Measurements from ENCODE around the gene ERC2.
"Not testable (repeated sequence)": the region's sequence is repeated elsewhere in the genome, so short reads cannot be mapped to it uniquely, and the experiment has no call there.

ERC2 gene

DNA sequence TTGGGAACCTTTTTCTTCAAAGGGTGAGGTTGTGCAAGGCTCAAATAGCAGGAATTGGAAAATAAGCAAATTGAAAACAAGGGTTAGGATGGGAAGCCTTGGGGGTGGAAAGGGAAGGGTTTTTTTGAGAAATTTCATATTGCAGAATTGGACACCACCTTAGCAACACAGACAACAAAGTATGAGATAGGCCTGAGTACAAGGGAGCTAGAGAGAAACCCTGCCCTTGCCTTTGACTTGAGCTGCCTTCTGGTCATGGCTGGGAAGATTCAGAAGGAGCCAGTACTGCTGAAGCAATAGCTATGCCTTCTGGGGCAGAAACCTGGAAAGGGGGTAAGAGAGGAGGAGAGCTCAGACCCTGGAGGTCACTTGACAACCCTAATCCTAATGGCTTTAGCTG lies 445.6 kb downstream of the ERC2 start:
- no peak overlapping the region for H3K4me3 ChIP-seq (ENCODE audit: low read depth, low read length)
- no peak overlapping the region for H3K27ac ChIP-seq
- H3K36me3 ChIP-seq, result no peaks in the 10 kb centered on the region
- H3K9me3 ChIP-seq (ENCODE audit: severe bottlenecking), result no peaks in the 10 kb centered on the region
- H3K27me3 ChIP-seq (ENCODE audit: insufficient read depth, low read depth, severe bottlenecking), result no peaks in the 10 kb centered on the region
- TF ChIP-seq, protein P1, sequence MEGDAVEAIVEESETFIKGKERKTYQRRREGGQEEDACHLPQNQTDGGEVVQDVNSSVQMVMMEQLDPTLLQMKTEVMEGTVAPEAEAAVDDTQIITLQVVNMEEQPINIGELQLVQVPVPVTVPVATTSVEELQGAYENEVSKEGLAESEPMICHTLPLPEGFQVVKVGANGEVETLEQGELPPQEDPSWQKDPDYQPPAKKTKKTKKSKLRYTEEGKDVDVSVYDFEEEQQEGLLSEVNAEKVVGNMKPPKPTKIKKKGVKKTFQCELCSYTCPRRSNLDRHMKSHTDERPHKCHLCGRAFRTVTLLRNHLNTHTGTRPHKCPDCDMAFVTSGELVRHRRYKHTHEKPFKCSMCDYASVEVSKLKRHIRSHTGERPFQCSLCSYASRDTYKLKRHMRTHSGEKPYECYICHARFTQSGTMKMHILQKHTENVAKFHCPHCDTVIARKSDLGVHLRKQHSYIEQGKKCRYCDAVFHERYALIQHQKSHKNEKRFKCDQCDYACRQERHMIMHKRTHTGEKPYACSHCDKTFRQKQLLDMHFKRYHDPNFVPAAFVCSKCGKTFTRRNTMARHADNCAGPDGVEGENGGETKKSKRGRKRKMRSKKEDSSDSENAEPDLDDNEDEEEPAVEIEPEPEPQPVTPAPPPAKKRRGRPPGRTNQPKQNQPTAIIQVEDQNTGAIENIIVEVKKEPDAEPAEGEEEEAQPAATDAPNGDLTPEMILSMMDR (IDR thresholded peaks at IDR 0.05; ENCODE audit: low read depth, low read length), result no peak
- DNase-seq, result no peak

DNA sequence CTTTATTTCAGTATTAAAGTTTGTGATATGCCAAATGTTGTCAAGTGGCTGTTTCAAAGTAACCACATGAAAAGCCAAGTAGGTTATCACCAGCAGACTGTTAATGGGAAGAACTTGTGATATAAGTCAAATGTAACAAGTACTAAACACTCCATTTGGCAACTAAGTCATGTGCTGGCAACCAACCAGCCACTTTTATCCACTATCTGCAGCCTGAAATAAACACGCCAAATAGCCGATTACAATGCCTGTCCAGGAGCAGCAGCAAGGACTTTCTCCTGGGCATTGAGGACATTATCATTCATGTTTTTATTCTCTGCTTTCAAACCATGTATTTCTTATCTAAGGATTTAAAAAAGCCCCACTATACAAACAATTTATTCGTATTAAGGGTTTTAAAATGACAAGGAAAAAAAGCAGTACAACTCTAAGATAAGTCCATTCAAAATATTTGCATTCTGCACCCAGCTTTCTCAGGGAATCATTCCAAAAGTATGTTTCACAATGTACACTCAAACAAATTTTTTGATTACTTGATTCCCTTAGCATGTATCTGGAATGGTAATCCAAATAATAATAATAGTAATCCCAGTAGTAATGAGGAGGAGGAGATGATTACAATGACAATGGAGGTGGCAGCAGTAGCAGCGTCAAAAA lies 448.6 kb downstream of the ERC2 start:
- Histone ChIP-seq H3K9me3 (ENCODE audit: severe bottlenecking) (no peaks in the 10 kb centered on the region), H3K27me3 (ENCODE audit: insufficient read depth, low read depth, severe bottlenecking) (no peaks in the 10 kb centered on the region), H3K4me3 (ENCODE audit: low read depth, low read length) (no peak overlapping the region), H3K27ac (no peak overlapping the region), H3K36me3 (no peaks in the 10 kb centered on the region)
- TF ChIP-seq, protein P1 (IDR thresholded peaks at IDR 0.05; ENCODE audit: low read depth, low read length), result no peak
- DNase-seq, result no peak

DNA sequence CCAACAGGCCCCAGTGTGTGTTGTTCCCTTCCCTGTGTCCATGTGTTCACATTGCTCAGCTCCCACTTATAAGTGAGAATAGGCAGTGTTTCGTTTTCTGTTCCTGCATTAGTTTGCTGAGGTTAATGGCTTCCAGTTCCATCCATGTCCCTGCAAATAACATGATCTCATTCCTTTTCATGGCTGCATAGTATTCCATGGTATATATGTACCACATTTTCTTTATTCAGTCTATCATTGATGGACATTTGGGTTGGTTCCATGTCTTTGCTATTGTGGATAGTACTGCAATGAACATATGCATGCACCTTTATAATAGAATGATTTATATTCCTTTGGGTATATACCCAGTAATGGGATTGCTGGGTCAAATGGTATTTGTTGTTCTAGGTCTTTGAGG lies 452.9 kb downstream of the ERC2 start:
- not testable (repeated sequence) for H3K27ac ChIP-seq; H3K4me3 ChIP-seq (ENCODE audit: low read depth, low read length); H3K9me3 ChIP-seq (ENCODE audit: severe bottlenecking); H3K27me3 ChIP-seq (ENCODE audit: insufficient read depth, low read depth, severe bottlenecking); DNase-seq; H3K36me3 ChIP-seq

GRCh38 chr3:56012721-56013120 lies 455.5 kb downstream of the ERC2 start:
- no peaks in the 10 kb centered on the region for H3K36me3 ChIP-seq
- no peak overlapping the region for H3K27ac ChIP-seq
- H3K4me3 ChIP-seq (ENCODE audit: low read depth, low read length), result no peak overlapping the region
- TF ChIP-seq, protein P1 (IDR thresholded peaks at IDR 0.05; ENCODE audit: low read depth, low read length), result no peak
- no peaks in the 10 kb centered on the region for H3K9me3 ChIP-seq (ENCODE audit: severe bottlenecking)
- DNase-seq, result no peak
- no peaks in the 10 kb centered on the region for H3K27me3 ChIP-seq (ENCODE audit: insufficient read depth, low read depth, severe bottlenecking)

DNA sequence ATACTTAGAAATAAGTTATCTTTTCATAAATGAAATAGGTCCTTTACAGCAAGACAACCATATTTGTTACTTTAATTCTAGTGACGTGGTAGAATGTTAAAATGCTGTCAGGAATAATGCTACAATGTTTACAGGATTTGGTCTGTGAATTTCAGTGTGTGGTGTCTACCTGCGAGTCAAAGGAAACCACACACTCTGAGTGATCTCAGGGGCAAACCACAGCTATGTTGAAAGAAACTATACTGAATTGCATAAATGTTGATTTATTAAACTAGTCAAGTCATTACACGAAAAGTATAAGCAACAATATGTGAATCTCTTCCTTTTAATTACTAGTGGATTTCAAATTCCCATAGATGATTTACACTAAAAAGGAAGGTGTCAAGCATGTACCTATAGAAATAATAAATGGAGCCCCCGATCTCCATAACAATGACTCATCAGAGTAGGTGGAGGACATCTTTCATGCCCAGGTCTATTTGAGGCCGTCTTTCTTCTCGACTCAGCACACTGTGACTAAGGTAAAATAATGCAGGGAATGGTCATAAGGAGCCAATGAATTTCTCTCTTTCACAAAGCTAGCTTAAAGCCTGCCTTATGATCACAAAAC lies 463.0 kb downstream of the ERC2 start:
- DNase-seq, result no peak
- Histone ChIP-seq H3K27ac (no peak overlapping the region), H3K36me3 (no peaks in the 10 kb centered on the region), H3K4me3 (ENCODE audit: low read depth, low read length) (no peak overlapping the region), H3K9me3 (ENCODE audit: severe bottlenecking) (no peaks in the 10 kb centered on the region), H3K27me3 (ENCODE audit: insufficient read depth, low read depth, severe bottlenecking) (no peaks in the 10 kb centered on the region)
- TF ChIP-seq, protein P1 (IDR thresholded peaks at IDR 0.05; ENCODE audit: low read depth, low read length), result no peak

DNA sequence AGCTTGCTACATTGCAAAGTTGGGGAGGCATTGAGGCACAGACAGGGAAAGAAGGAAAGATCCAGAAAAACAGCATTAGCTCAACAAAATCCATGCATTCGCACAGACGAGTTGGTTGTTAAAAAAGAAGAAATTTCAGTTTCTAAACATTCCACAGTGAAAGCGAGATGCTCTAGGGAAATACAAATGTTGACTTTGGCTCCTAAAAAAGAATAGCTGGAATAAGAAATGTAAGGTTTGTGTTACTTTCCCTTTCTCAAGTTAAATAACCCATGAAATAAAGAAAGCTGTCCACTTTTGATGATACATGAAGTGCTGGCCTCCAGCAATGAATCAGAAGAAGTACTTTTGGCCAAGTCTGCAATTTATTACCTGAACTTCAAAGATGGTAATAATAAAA lies 465.1 kb downstream of the ERC2 start:
- TF ChIP-seq, protein P1 (IDR thresholded peaks at IDR 0.05; ENCODE audit: low read depth, low read length), result no peak
- H3K4me3 ChIP-seq (ENCODE audit: low read depth, low read length), result no peak overlapping the region
- H3K27me3 ChIP-seq (ENCODE audit: insufficient read depth, low read depth, severe bottlenecking), result no peaks in the 10 kb centered on the region
- no peak for DNase-seq
- H3K27ac ChIP-seq, result no peak overlapping the region
- no peaks in the 10 kb centered on the region for H3K36me3 ChIP-seq
- H3K9me3 ChIP-seq (ENCODE audit: severe bottlenecking), result no peaks in the 10 kb centered on the region

All from WERI-Rb-1 (cell line).